Lower leg skin (tissue), 4 donors: Measurements from ENCODE around the gene GSTA4. TPM values are rescaled to one million over a fixed set of nuclear protein-coding genes. Genes with fewer than 3 reads are reported as not detected.

Source experiments
- DNase-seq, 2 donors: peaks; one replicate each; pipeline ENCODE4 v3.0.0-alpha.2; 2019; ENCODE audit warnings: low spot score in 2 of 2
- H3K4me3 ChIP-seq: fragments of 200-600 bp; sonication (generic); 2 replicates; pipeline ENCODE4 v1.5.1; 2017; ENCODE audit warnings: mild to moderate bottlenecking, low read depth; ENCODE audit not compliant: poor library complexity, severe bottlenecking
- POLR2A ChIP-seq, 2 donors: fragments of 450-650 bp; IDR thresholded peaks; one replicate each; pipeline ENCODE4 v1.6.1; 2016 to 2017; ENCODE audit warnings: antibody characterized with exemption in 2 of 2, mild to moderate bottlenecking in 1 of 2, moderate library complexity in 1 of 2
- WGBS, 2 donors: methylation state at CpG; one replicate each; pipeline ENCODE4 v1.1.5; 2018; 5-methylcytosine and 5-hydroxymethylcytosine counted together
- intact Hi-C: fragments of 100-400 bp; cut with DNase I; formaldehyde crosslinking; loops from one replicate; pipeline ENCODE4 v1.15.0; 2023; ENCODE audit warnings: low total_unique reads
- total RNA-seq, 4 donors: library from RNA; depleted of rRNA; stranded (reverse); fragments of >200 nt; gene quantifications; one replicate each; pipeline ENCODE4 v1.1.0, GENCODE V29; 2016
- TF ChIP-seq, protein P1 (sequence below), 3 donors: fragments of 450-650 bp; IDR thresholded peaks; one replicate each; pipeline ENCODE4 v1.5.1; 2016; ENCODE audit warnings: antibody characterized with exemption in 3 of 3, mild to moderate bottlenecking in 3 of 3, moderate library complexity in 2 of 3

The GSTA4 gene
- total RNA-seq, 4 donors from 2014 or later, result 114 to 148 (median 117) TPM

DNA sequence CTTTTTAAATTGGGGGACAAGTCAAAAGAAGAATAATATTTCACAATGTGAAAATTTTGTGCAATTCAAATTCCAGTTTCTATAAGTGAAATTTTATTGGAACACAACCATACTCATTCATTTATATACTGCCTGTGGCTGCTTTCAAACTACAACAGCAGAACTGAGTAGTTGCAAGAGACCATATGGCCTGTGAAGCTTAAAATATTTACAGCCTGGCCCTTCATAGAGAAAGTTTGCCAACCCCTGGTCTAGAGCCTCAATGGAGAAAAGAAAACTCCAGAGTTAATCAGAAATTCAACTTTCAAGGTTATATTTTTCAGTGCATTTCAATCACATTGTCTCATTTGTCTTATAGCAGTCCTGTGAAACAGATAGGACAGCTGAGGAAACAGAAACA is 43.5 kb upstream of the GSTA4 start:
- intact Hi-C loops, result no loop called here
- DNase-seq, result no peak
- no peak for TF ChIP-seq POLR2A (IDR thresholded peaks at IDR 0.05)
- TF ChIP-seq, protein P1, sequence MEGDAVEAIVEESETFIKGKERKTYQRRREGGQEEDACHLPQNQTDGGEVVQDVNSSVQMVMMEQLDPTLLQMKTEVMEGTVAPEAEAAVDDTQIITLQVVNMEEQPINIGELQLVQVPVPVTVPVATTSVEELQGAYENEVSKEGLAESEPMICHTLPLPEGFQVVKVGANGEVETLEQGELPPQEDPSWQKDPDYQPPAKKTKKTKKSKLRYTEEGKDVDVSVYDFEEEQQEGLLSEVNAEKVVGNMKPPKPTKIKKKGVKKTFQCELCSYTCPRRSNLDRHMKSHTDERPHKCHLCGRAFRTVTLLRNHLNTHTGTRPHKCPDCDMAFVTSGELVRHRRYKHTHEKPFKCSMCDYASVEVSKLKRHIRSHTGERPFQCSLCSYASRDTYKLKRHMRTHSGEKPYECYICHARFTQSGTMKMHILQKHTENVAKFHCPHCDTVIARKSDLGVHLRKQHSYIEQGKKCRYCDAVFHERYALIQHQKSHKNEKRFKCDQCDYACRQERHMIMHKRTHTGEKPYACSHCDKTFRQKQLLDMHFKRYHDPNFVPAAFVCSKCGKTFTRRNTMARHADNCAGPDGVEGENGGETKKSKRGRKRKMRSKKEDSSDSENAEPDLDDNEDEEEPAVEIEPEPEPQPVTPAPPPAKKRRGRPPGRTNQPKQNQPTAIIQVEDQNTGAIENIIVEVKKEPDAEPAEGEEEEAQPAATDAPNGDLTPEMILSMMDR (IDR thresholded peaks at IDR 0.05), result no peak
- no peak overlapping the region for H3K4me3 ChIP-seq

DNA sequence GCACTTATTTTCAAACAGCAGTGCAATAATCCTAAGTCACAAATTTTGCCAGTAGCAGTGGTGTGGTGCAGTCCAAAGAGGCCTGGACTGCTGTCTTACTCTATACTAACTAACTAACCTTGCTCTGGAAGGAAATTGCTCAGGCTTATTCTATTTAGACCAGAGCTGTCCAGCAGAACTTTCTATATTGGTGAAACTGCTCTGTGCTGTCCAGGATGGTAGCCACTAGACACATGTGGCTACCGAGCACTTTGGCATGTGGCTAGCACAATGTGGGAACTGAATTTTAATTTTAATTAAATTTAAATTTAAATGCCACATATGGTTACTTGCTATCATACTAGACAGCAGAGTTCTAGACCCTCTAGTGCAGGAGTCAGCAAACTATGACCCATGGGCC is 43.1 kb upstream of the GSTA4 start:
- intact Hi-C loops, result no loop called here
- H3K4me3 ChIP-seq, result no peak overlapping the region
- WGBS, 2 donors, result 33 to 100% methylated on average over 1 of the region's 1 CpG
- no peak for DNase-seq
- no peak for TF ChIP-seq POLR2A (IDR thresholded peaks at IDR 0.05)
- TF ChIP-seq, protein P1 (IDR thresholded peaks at IDR 0.05), result no peak

DNA sequence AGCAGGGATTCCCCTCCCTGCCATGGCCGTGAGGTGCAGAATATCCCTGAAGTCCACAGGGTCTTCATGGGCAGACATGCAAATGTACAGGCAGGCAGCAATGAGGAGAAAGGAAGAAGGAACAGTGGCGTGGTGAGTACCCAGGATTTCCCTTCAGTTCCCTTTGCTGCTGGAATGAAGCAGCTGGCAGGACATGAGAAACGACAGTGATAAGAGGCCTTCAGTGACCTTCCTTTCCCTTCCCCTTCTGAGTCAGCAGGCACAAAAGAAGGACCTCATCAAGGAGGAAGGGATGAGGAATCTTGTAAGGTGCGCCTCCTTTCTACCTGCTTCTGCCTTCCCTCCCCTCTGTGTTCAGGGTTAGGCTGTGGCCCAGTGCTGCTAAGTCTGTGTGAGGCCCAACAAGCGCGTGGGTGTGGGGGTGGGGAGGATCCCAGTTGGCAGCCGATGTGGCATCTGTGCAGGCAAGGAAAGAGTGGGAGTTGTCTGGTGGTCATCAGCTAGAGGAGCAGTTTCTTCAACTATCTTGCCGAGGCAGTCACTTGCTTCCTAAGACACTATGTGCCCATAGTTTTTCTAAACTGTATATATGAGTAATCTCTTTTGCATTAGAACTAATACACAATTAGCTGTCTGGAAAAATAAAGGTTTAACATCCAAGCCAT is 40.6 kb upstream of the GSTA4 start:
- H3K4me3 ChIP-seq, result no peak overlapping the region
- 79 to 81% methylated on average over 8 of the region's 8 CpGs for WGBS, 2 donors
- DNase-seq, result no peak
- intact Hi-C loops, result no loop called here
- TF ChIP-seq POLR2A (IDR thresholded peaks at IDR 0.05), result no peak
- TF ChIP-seq, protein P1 (IDR thresholded peaks at IDR 0.05), result no peak

DNA sequence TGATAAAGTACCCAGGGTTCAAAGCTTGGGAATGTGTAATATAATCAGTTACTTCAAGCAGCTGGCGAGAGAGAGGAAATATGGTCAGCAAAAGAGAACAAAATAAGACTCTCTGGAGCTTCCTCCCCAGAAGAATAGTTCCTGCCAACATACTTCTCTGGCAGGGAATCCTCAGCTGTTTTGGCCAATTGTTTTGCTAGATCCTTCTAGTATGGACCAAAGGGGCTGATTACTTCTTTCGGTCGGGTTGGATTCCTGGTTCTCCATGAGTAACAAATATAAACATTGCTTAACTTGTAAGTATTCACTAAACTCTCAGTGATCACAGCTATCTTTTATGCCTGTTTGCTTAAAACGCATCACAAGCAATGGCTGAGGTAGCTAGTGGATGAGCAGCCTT is 38.7 kb upstream of the GSTA4 start:
- TF ChIP-seq, protein P1 (IDR thresholded peaks at IDR 0.05), result no peak
- TF ChIP-seq POLR2A (IDR thresholded peaks at IDR 0.05), result no peak
- no peak for DNase-seq
- no peak overlapping the region for H3K4me3 ChIP-seq
- WGBS, 2 donors, result 56 to 57% methylated on average over 4 of the region's 4 CpGs
- intact Hi-C loops, result no loop called here

DNA sequence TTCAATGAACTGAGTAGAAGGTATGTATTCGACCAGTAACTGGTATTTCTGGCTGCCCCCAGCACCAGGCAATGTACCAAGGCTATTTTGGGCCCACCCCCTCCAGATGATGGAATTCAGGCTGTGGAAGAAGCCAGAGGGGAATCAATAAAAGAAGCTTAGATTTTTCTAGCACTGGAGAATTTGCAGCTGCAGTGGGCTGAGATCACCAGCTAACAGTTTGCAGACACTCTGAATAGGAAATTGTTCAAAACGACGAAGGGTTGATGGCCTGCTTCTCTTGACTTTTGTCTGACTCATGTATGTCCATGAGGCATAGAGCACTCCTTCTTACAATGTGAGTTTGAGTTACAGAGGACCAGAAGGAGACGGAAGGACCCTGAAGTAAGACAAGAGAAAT is 37.8 kb upstream of the GSTA4 start:
- H3K4me3 ChIP-seq, result no peak overlapping the region
- intact Hi-C loops, result no loop called here
- 64 to 65% methylated on average over 4 of the region's 4 CpGs for WGBS, 2 donors
- no peak for DNase-seq
- TF ChIP-seq, protein P1 (IDR thresholded peaks at IDR 0.05), result no peak
- TF ChIP-seq POLR2A (IDR thresholded peaks at IDR 0.05), result no peak

DNA sequence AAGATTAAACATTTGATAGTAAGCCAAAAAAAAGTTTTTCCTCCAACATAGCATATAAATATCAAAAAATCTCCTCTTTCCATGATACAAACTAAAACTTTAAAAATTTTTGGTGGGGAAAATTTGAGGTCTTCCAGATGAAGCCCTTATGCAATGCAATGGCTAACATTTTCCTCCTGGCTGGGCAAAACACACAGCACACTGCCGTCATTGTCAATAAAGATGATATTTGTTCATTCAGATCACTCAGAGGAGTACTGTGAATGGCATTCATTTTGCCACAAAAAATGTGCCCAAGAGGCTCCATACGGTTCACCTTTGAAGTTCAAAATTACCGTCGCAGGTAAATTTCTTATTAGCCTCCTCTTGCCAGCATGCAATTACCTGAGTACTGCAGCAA is 36.2 kb upstream of the GSTA4 start:
- 89% methylated on average over 4 of the region's 4 CpGs for WGBS, 2 donors
- TF ChIP-seq, protein P1 (IDR thresholded peaks at IDR 0.05), result no peak
- TF ChIP-seq POLR2A (IDR thresholded peaks at IDR 0.05), result no peak

More for the DNA sequence above, 36.2 kb upstream of the GSTA4 start:
- H3K4me3 ChIP-seq, result no peak overlapping the region
- intact Hi-C loops, result no loop called here
- DNase-seq, result no peak
